Nephron progenitor cell (in vitro differentiated cells): ENCODE results near the gene CD6.
A peak's percentile ranks its signal among the peaks of the same experiment; 100 is the strongest.

Experiments used
- DNase-seq: peaks from one replicate; pipeline ENCODE4 v3.0.0; 2021
- H3K27ac Mint-ChIP-seq: 2 replicates; pipeline ENCODE4 v1.8.0; 2021; ENCODE audit warnings: mild to moderate bottlenecking, moderate library complexity, mixed read lengths
- H3K27me3 Mint-ChIP-seq: 2 replicates; pipeline ENCODE4 v1.8.0; 2021; ENCODE audit warnings: mild to moderate bottlenecking, low read depth, mixed read lengths; ENCODE audit not compliant: poor library complexity
- H3K36me3 Mint-ChIP-seq: 2 replicates; pipeline ENCODE4 v1.8.0; 2021; ENCODE audit warnings: low read depth, mixed read lengths
- H3K4me1 Mint-ChIP-seq: 2 replicates; pipeline ENCODE4 v1.8.0; 2021; ENCODE audit warnings: mixed read lengths
- H3K4me3 Mint-ChIP-seq: 2 replicates; pipeline ENCODE4 v1.8.0; 2021; ENCODE audit warnings: mild to moderate bottlenecking, moderate library complexity, mixed read lengths
- H3K9me3 Mint-ChIP-seq: 2 replicates; pipeline ENCODE4 v1.8.0; 2021; ENCODE audit warnings: mild to moderate bottlenecking, moderate library complexity, mixed read lengths
- CTCF ChIP-seq: fragments of 200-600 bp; sonication (generic); IDR thresholded peaks from 2 replicates; pipeline ENCODE4 v1.5.0; 2021; ENCODE audit warnings: antibody characterized with exemption

Gene CD6

DNA sequence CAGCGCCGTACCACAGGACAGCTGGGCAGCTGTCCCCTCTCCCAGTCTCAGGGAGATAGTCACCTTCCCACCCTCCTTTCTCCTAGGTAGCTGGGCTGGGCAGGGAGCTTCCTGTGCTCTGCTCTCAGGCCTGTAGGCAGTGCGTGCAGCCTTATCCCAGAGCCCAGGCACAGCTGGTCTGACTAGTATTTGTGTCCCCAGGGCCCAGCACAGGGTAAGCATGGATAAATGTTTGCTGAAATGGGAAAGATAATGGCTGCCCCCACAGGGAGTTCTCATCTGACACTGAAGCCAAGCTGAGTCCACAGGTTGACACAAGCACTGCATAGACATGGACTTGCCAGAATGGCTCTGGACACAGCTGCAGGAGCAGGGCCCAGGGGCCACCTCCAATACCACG, 29.3 kb upstream of the CD6 start:
- H3K36me3 Mint-ChIP-seq = peaks cover 8% of the 10 kb centered on the region
- no peak overlapping the region for H3K4me3 Mint-ChIP-seq
- no peak for DNase-seq
- H3K27ac Mint-ChIP-seq = no peak overlapping the region
- no peak for TF ChIP-seq CTCF
- H3K9me3 Mint-ChIP-seq = no peaks in the 10 kb centered on the region
- H3K4me1 Mint-ChIP-seq = peaks cover 52% of the 10 kb centered on the region
- peaks cover 12% of the 10 kb centered on the region for H3K27me3 Mint-ChIP-seq

GRCh38 chr11:60942970-60943565, 28.4 kb upstream of the CD6 start:
- Mint-ChIP-seq H3K4me3 (no peak overlapping the region), H3K27ac (no peak overlapping the region), H3K27me3 (peaks cover 13% of the 10 kb centered on the region), H3K36me3 (peaks cover 8% of the 10 kb centered on the region), H3K9me3 (no peaks in the 10 kb centered on the region), H3K4me1 (peaks cover 52% of the 10 kb centered on the region)
- no peak for TF ChIP-seq CTCF
- no peak for DNase-seq

DNA sequence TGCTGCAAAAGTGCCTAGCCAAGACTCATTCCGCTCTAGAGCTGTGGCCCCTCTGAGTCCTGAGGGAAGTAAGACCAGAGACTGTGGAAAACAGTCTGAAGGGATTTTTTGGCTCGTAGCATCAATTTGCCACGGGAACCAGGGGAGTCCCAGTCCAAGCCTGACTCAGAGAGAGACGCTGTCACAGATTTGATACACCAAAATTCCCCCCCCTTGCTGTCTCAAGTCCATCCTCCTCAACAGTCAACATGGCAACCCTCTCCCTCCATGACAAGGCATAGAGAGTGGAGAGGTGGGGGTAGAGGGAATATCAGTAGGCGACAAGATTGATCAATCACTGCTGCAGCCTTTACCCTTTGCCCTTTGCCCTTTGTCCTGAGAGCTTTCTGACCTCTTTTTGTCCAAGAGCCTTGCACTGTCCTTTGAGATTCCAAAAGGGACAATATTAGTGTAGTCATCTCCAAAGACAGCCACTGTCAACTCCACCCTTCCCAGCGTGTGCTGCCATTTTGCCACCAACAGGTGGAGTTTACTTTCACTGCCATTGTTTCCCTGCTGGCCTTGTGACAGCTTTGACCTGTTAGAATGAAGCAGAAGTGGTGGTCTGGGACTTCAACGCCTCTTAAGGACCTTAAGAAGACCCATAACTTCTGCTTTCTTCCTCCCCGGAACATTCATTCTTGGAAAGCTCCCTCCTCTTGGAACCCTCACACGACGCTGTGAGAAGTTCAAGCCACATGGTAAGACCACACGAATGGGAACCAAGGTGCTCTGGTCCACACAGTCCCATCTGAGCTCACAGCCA, 26.8 kb upstream of the CD6 start:
- Mint-ChIP-seq H3K9me3 (no peaks in the 10 kb centered on the region), H3K36me3 (peaks cover 8% of the 10 kb centered on the region), H3K27ac (no peak overlapping the region)

DNA sequence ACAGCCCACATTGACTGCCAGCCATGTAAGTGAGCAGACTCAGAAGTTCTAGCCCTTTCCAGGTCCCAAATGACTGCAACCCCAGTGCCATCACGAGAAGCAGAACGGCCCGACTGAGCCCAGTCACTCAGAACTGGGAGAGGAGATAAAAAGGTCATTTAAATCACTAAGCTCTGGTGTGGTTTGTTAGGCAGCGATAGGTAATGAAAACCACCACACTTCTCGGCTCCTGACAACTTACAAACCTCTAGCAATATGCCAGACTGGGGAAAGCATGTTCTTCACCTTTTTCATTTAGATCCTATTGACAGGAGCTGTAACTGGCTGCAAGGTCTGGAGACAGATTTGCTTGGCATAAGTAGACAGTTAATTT, 26.2 kb upstream of the CD6 start:
- Mint-ChIP-seq H3K27me3 (peaks cover 35% of the 10 kb centered on the region), H3K4me3 (no peak overlapping the region), H3K27ac (no peak overlapping the region), H3K36me3 (peaks cover 8% of the 10 kb centered on the region), H3K4me1 (peaks cover 60% of the 10 kb centered on the region), H3K9me3 (no peaks in the 10 kb centered on the region)
- no peak for DNase-seq
- no peak for TF ChIP-seq CTCF

More for the DNA sequence above, 26.8 kb upstream of the CD6 start:
- H3K27me3 Mint-ChIP-seq = peaks cover 29% of the 10 kb centered on the region
- peaks cover 54% of the 10 kb centered on the region for H3K4me1 Mint-ChIP-seq
- no peak for DNase-seq
- peak; percentile 26 for TF ChIP-seq CTCF
- no peak overlapping the region for H3K4me3 Mint-ChIP-seq

DNA sequence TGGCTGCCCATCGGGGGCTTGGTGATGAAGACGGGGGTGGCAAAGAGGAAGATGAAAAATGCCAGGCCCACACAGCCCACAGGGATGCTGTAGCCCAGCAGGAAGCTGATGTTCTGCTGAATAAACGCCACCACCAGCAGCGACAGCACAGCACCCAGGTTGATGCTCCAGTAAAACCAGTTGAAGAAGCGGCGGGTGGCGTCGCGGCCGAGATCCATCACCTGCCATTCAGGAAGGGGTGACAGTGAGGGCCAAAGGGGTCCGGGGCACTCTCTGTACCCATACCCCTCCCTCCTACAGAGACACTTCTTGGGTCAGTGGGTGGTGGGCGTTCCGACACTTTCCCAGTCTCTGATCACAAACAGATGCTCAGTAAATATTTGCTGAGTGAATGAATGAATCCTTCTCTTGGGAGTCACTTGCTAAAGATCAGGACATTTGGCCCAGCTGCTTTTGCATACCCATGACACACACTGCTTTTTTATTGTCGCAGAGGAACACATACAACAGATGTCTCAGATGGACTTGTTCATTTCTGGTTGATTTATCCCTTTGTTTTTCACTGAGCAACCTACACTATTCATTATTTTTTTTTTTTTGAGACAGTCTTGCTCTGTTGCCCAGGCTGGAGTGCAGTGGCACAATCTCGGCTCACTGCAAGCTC, 24.7 kb upstream of the CD6 start:
- Mint-ChIP-seq H3K4me3 (no peak overlapping the region), H3K36me3 (no peaks in the 10 kb centered on the region), H3K9me3 (no peaks in the 10 kb centered on the region), H3K4me1 (peaks cover 62% of the 10 kb centered on the region), H3K27me3 (peaks cover 40% of the 10 kb centered on the region), H3K27ac (no peak overlapping the region)
- DNase-seq = no peak
- no peak for TF ChIP-seq CTCF
